SK-N-MC (cell line): Measurements from ENCODE around the gene IQCE.

Experiments used
- EZH2 ChIP-seq: fragments of 200-600 bp; sonication (generic); IDR thresholded peaks from one replicate; pipeline ENCODE4 v1.6.1; 2017; ENCODE audit warnings: antibody characterized with exemption
- FOXP2 ChIP-seq: optimal IDR thresholded peaks from 2 replicates; pipeline ENCODE3; 2011; ENCODE audit warnings: mild to moderate bottlenecking, moderate library complexity; ENCODE audit not compliant: insufficient read depth; ENCODE audit errors: extremely low read length, control extremely low read depth
- POLR2AphosphoS5 ChIP-seq: IDR thresholded peaks from 2 replicates; pipeline ENCODE4 v1.6.1; 2012; ENCODE audit warnings: mild to moderate bottlenecking, low read depth, low read length, borderline replicate concordance

DNA sequence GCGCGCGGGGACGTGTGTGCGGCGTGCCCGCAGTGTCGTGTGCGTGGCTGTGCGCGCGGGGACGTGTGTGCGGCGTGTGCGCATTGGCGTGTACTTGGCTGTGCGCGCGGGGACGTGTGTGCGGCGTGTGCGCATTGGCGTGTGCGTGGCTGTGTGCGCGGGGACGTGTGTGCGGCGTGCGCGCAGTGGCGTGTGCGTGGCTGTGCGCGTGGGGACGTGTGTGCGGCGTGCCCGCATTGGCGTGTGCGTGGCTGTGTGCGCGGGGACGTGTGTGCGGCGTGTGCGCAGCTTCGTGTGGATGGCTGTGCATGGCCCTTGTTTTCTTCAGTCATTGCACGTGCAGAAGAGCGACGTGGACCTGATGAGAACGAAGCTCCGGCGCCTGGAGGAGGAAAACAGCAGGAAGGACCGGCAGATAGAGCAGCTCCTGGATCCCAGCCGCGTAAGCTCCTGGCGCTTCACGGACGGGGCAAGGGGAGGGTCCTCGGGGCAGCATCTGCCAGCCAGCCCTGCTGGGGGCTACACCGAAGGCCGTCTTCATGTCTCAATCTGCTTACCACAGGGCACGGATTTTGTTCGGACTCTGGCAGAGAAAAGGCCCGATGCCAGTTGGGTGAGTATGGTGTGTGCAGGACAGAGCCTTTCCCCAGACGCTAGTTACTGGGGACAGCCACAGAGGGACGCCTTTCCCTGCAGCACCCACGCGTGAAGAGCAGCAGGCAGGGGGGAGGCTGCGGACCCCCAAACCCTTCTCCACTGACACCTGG, 19.3 kb downstream of the IQCE start:
- TF ChIP-seq EZH2: no peak
- no peak for TF ChIP-seq POLR2AphosphoS5
- TF ChIP-seq FOXP2: no peak
